H1 (cell line): ENCODE measurements around the gene YPEL5. TPM values are rescaled to one million over a fixed set of nuclear protein-coding genes. Genes with fewer than 3 reads are reported as not detected.

ENCODE experiments used
- ASH2L ChIP-seq: fragments of 200-600, 300-600 bp; sonication (generic); IDR thresholded peaks from one replicate; pipeline ENCODE4 v1.7.1; 2017; ENCODE audit warnings: low read length
- ATF2 ChIP-seq: IDR thresholded peaks from 2 replicates; pipeline ENCODE4 v1.6.1; 2012; ENCODE audit warnings: low read length, inconsistent platforms
- ATF3 ChIP-seq: IDR thresholded peaks from 2 replicates; pipeline ENCODE4 v1.6.1; 2011; ENCODE audit warnings: low read depth, mild to moderate bottlenecking, low read length; ENCODE audit not compliant: insufficient read depth
- CBX5 ChIP-seq: fragments of 300-800, 300-1000 bp; sonication (generic); IDR thresholded peaks from 2 replicates; pipeline ENCODE4 v1.7.1; 2016; ENCODE audit warnings: antibody characterized with exemption, low read length, low read depth
- CEBPB ChIP-seq: IDR thresholded peaks from 2 replicates; pipeline ENCODE4 v1.6.1; 2012; ENCODE audit warnings: low read depth, low read length
- E2F6 ChIP-seq: IDR thresholded peaks from 2 replicates; pipeline ENCODE4 v1.6.1; 2012; ENCODE audit warnings: inconsistent platforms
- MAFK ChIP-seq: IDR thresholded peaks from 2 replicates; pipeline ENCODE4 v1.6.1; 2012; ENCODE audit warnings: low read depth, mild to moderate bottlenecking, improper control_type of control experiment, low read length
- MAX ChIP-seq: IDR thresholded peaks from 2 replicates; pipeline ENCODE4 v1.6.1; 2012; ENCODE audit warnings: inconsistent platforms
- NRF1 ChIP-seq: IDR thresholded peaks from 2 replicates; pipeline ENCODE4 v1.6.1; 2011; ENCODE audit warnings: mild to moderate bottlenecking, low read depth, low read length, improper control_type of control experiment
- RBBP5 ChIP-seq: IDR thresholded peaks from 2 replicates; pipeline ENCODE4 v1.7.1; 2012; ENCODE audit warnings: low read depth, mild to moderate bottlenecking, inconsistent platforms, low read length, moderate library complexity, borderline replicate concordance
- RXRA ChIP-seq: IDR thresholded peaks from 2 replicates; pipeline ENCODE4 v1.6.1; 2011; ENCODE audit warnings: low read depth, mild to moderate bottlenecking, low read length, moderate library complexity; ENCODE audit not compliant: insufficient read depth
- SIX5 ChIP-seq: IDR thresholded peaks from 2 replicates; pipeline ENCODE4 v1.6.1; 2011; ENCODE audit warnings: mild to moderate bottlenecking, low read depth, low read length
- SP1 ChIP-seq: IDR thresholded peaks from 2 replicates; pipeline ENCODE4 v1.6.1; 2011; ENCODE audit warnings: low read depth, low read length
- SRF ChIP-seq: IDR thresholded peaks from 2 replicates; pipeline ENCODE4 v1.6.1; 2011; ENCODE audit warnings: mild to moderate bottlenecking, low read depth, low read length, moderate library complexity
- SUZ12 ChIP-seq: fragments of 200-600 bp; sonication (generic); IDR thresholded peaks from 2 replicates; pipeline ENCODE4 v1.6.1; 2012; ENCODE audit warnings: mild to moderate bottlenecking, inconsistent platforms, low read length, moderate library complexity, mixed read lengths
- TBP ChIP-seq: IDR thresholded peaks from 2 replicates; pipeline ENCODE4 v1.6.1; 2011; ENCODE audit warnings: low read depth, low read length, improper control_type of control experiment
- TCF12 ChIP-seq: IDR thresholded peaks from 2 replicates; pipeline ENCODE4 v1.6.1; 2011; ENCODE audit warnings: low read depth, mild to moderate bottlenecking, low read length
- TEAD4 ChIP-seq: IDR thresholded peaks from 2 replicates; pipeline ENCODE4 v1.6.1; 2012; ENCODE audit warnings: low read depth, low read length, inconsistent platforms, mixed read lengths
- USF2 ChIP-seq: IDR thresholded peaks from 2 replicates; pipeline ENCODE4 v1.6.1; 2011; ENCODE audit warnings: low read length, improper control_type of control experiment
- ZNF274 ChIP-seq: IDR thresholded peaks from 2 replicates; pipeline ENCODE4 v1.7.0; 2012; ENCODE audit warnings: low read length, borderline replicate concordance; ENCODE audit errors: extremely low read depth
- polyA plus RNA-seq, 7 experiments: library from polyadenylated mRNA; depleted of rRNA in 3 of 7; stranded (reverse) in 5 of 7; unstranded in 2 of 7; fragments of >200 nt in 5 of 7; fragments of 200-250 nt in 2 of 7; gene quantifications; 1 replicate in 5 of 7; 2 replicates in 1 of 7; 4 replicates in 1 of 7; pipeline versions ENCODE4 v1.2.1 to v1.2.3, GENCODE V29; 2011 to 2013; ENCODE audit warnings: missing spikeins in 2 of 7, mixed read lengths in 2 of 7
- total RNA-seq: library from RNA; stranded (reverse); fragmentation: NEBNext Ultra II Directional; extraction: Animal tissue kit (Norgen Biotek cat#: 25700); gene quantifications from 2 replicates; pipeline ENCODE4 v1.2.1, GENCODE V29; 2021

Gene YPEL5
- total and polyA plus RNA-seq, 2 of the 8 experiments (the other 6 are each of a cell fraction or from before 2014, with no cell fraction given): 18.5 to 28.0 TPM

- TF ChIP-seq E2F6 (peak; percentile 58; the same call in 1 of the 2 replicates), CBX5 (no peak), SRF (no peak), SIX5 (no peak), NRF1 (no peak), TCF12 (no peak), TBP (peak; percentile 60; the same call in 1 of the 2 replicates), ATF3 (no peak), CEBPB (peak; percentile 71; the same call in 1 of the 2 replicates), ATF2 (no peak), RBBP5 (no peak), ZNF274 (no peak), MAFK (peak; percentile 25; the same call in 1 of the 2 replicates), SUZ12 (no peak), RXRA (no peak), TEAD4 (no peak), USF2 (no peak), SP1 (peak; percentile 76), ASH2L (no peak), MAX (peak; percentile 96)
Measured at GRCh38 chr2:30146337-30147195, at the start of gene YPEL5 (continued).
